Measurements from ENCODE around the gene LATS2.

LATS2 gene

GRCh38 chr13:20974981-20975585 is 86.3 kb downstream of the LATS2 start:
- no CpG with 5 or more reads among the region's 20 CpGs for WGBS (ENCODE audit: extremely low coverage, insufficient coverage, insufficient read length)
- Histone ChIP-seq H3K4me1 (ENCODE audit: control insufficient read depth in 1 of 2, insufficient read depth in 2 of 2, low read length in 2 of 2) (peaks cover 5 to 7% of the 10 kb centered on the region in 2 experiments), H3K18ac (ENCODE audit: low read length) (no peak overlapping the region), H3K4ac (ENCODE audit: low read depth, low read length) (peak overlapping the region; percentile 6), H3K27me3 (ENCODE audit: insufficient read depth, low read length) (no peaks in the 10 kb centered on the region), H3K4me3 (ENCODE audit: low read depth, low read length) (no peak overlapping the region), H2AK5ac (ENCODE audit: low read length) (no peak overlapping the region), H4K8ac (ENCODE audit: low read depth, low read length) (no peak overlapping the region), H3K23ac (ENCODE audit: low read length) (no peak overlapping the region), H3K79me2 (ENCODE audit: control insufficient read depth, insufficient read depth, low read length, poor library complexity) (no peaks in the 10 kb centered on the region), H2BK120ac (ENCODE audit: insufficient read depth, low read length, poor library complexity) (peak overlapping the region; percentile 67), H4K91ac (ENCODE audit: low read depth, low read length) (peak overlapping the region; percentile 50), H4K12ac (ENCODE audit: low read depth, low read length) (no peak overlapping the region), H3K27ac (ENCODE audit: low read depth, low read length) (peak overlapping the region; percentile 50), H2AFZ (ENCODE audit: insufficient read depth, low read length, poor library complexity) (no peak overlapping the region), H3K36me3 (ENCODE audit: control insufficient read depth in 1 of 2, insufficient read depth in 2 of 2, low read length in 2 of 2) (peaks cover 18 to 30% of the 10 kb centered on the region in 2 experiments), H3K9me3 (ENCODE audit: insufficient read depth, low read depth, low read length) (no peaks in the 10 kb centered on the region), H3K79me1 (ENCODE audit: low read length) (peaks cover 4% of the 10 kb centered on the region), H2BK12ac (ENCODE audit: low read length) (no peak overlapping the region), H2BK5ac (ENCODE audit: low read depth, low read length, poor library complexity) (peak overlapping the region; percentile 23), H3K4me2 (ENCODE audit: low read length) (no peak overlapping the region), H3K9ac (ENCODE audit: low read length) (no peak overlapping the region), H3K14ac (ENCODE audit: low read length) (peak overlapping the region; percentile 22)
- peak; percentile 99 for DNase-seq

- Histone ChIP-seq H3K4ac (ENCODE audit: low read depth, low read length) (no peak overlapping the region), H3K4me1 (ENCODE audit: control insufficient read depth in 1 of 2, insufficient read depth in 2 of 2, low read length in 2 of 2) (peaks cover 5 to 7% of the 10 kb centered on the region in 2 experiments), H3K27ac (ENCODE audit: low read depth, low read length) (peak overlapping the region; percentile 4), H2AK5ac (ENCODE audit: low read length) (no peak overlapping the region), H3K14ac (ENCODE audit: low read length) (no peak overlapping the region), H3K18ac (ENCODE audit: low read length) (no peak overlapping the region), H2AFZ (ENCODE audit: insufficient read depth, low read length, poor library complexity) (no peak overlapping the region), H3K4me3 (ENCODE audit: low read depth, low read length) (no peak overlapping the region), H4K8ac (ENCODE audit: low read depth, low read length) (no peak overlapping the region), H4K12ac (ENCODE audit: low read depth, low read length) (no peak overlapping the region), H3K9me3 (ENCODE audit: insufficient read depth, low read depth, low read length) (no peaks in the 10 kb centered on the region), H3K9ac (ENCODE audit: low read length) (no peak overlapping the region), H3K23ac (ENCODE audit: low read length) (no peak overlapping the region), H2BK12ac (ENCODE audit: low read length) (no peak overlapping the region), H3K79me2 (ENCODE audit: control insufficient read depth, insufficient read depth, low read length, poor library complexity) (no peaks in the 10 kb centered on the region), H2BK5ac (ENCODE audit: low read depth, low read length, poor library complexity) (no peak overlapping the region), H4K91ac (ENCODE audit: low read depth, low read length) (no peak overlapping the region), H3K4me2 (ENCODE audit: low read length) (no peak overlapping the region), H3K36me3 (ENCODE audit: control insufficient read depth in 1 of 2, insufficient read depth in 2 of 2, low read length in 2 of 2) (peaks cover 11 to 21% of the 10 kb centered on the region in 2 experiments), H2BK120ac (ENCODE audit: insufficient read depth, low read length, poor library complexity) (no peak overlapping the region), H3K79me1 (ENCODE audit: low read length) (peaks cover 4% of the 10 kb centered on the region), H3K27me3 (ENCODE audit: insufficient read depth, low read length) (no peaks in the 10 kb centered on the region)
- DNase-seq, result peak; percentile 61 to 75
- no CpG with 5 or more reads among the region's 8 CpGs for WGBS (ENCODE audit: extremely low coverage, insufficient coverage, insufficient read length)
Observed at GRCh38 chr13:20973886-20974425, 87.4 kb downstream of the LATS2 start.

GRCh38 chr13:20972731-20973130 is 88.7 kb downstream of the LATS2 start:
- no peak overlapping the region for H2AFZ ChIP-seq (ENCODE audit: insufficient read depth, low read length, poor library complexity)
- no peak overlapping the region for H4K12ac ChIP-seq (ENCODE audit: low read depth, low read length)
- H3K4me1 ChIP-seq (ENCODE audit: control insufficient read depth in 1 of 2, insufficient read depth in 2 of 2, low read length in 2 of 2), result peaks cover 5 to 7% of the 10 kb centered on the region in 2 experiments
- no peak overlapping the region for H2AK5ac ChIP-seq (ENCODE audit: low read length)
- H3K23ac ChIP-seq (ENCODE audit: low read length), result no peak overlapping the region
- H3K9me3 ChIP-seq (ENCODE audit: insufficient read depth, low read depth, low read length), result no peaks in the 10 kb centered on the region
- DNase-seq, result peak; percentile 85 to 87
- H2BK5ac ChIP-seq (ENCODE audit: low read depth, low read length, poor library complexity), result no peak overlapping the region
- peaks cover 5% of the 10 kb centered on the region for H3K79me1 ChIP-seq (ENCODE audit: low read length)
- H3K18ac ChIP-seq (ENCODE audit: low read length), result no peak overlapping the region
- no peak overlapping the region for H3K27ac ChIP-seq (ENCODE audit: low read depth, low read length)
- WGBS (ENCODE audit: extremely low coverage, insufficient coverage, insufficient read length), result no CpG with 5 or more reads among the region's 2 CpGs
- no peak overlapping the region for H3K14ac ChIP-seq (ENCODE audit: low read length)
- H3K79me2 ChIP-seq (ENCODE audit: control insufficient read depth, insufficient read depth, low read length, poor library complexity), result no peaks in the 10 kb centered on the region
- no peak overlapping the region for H4K91ac ChIP-seq (ENCODE audit: low read depth, low read length)
- no peak overlapping the region for H4K8ac ChIP-seq (ENCODE audit: low read depth, low read length)
- H2BK12ac ChIP-seq (ENCODE audit: low read length), result no peak overlapping the region
- no peak overlapping the region for H3K4ac ChIP-seq (ENCODE audit: low read depth, low read length)
- H3K36me3 ChIP-seq (ENCODE audit: control insufficient read depth in 1 of 2, insufficient read depth in 2 of 2, low read length in 2 of 2), result peaks cover 9 to 14% of the 10 kb centered on the region in 2 experiments
- no peak overlapping the region for H2BK120ac ChIP-seq (ENCODE audit: insufficient read depth, low read length, poor library complexity)
- H3K27me3 ChIP-seq (ENCODE audit: insufficient read depth, low read length), result no peaks in the 10 kb centered on the region
- no peak overlapping the region for H3K4me2 ChIP-seq (ENCODE audit: low read length)
- H3K4me3 ChIP-seq (ENCODE audit: low read depth, low read length), result no peak overlapping the region
- no peak overlapping the region for H3K9ac ChIP-seq (ENCODE audit: low read length)

GRCh38 chr13:20969182-20969581 is 92.2 kb downstream of the LATS2 start:
- H3K9ac ChIP-seq (ENCODE audit: low read length), result no peak overlapping the region
- H3K79me2 ChIP-seq (ENCODE audit: control insufficient read depth, insufficient read depth, low read length, poor library complexity), result no peaks in the 10 kb centered on the region
- no peak overlapping the region for H2BK120ac ChIP-seq (ENCODE audit: insufficient read depth, low read length, poor library complexity)
- no peak overlapping the region for H3K18ac ChIP-seq (ENCODE audit: low read length)
- H4K91ac ChIP-seq (ENCODE audit: low read depth, low read length), result no peak overlapping the region
- no peak overlapping the region for H2BK12ac ChIP-seq (ENCODE audit: low read length)
- no peak overlapping the region for H3K23ac ChIP-seq (ENCODE audit: low read length)
- no peak overlapping the region for H3K14ac ChIP-seq (ENCODE audit: low read length)
- H3K27me3 ChIP-seq (ENCODE audit: insufficient read depth, low read length), result no peaks in the 10 kb centered on the region
- H2BK5ac ChIP-seq (ENCODE audit: low read depth, low read length, poor library complexity), result no peak overlapping the region
- H2AK5ac ChIP-seq (ENCODE audit: low read length), result no peak overlapping the region
- H3K27ac ChIP-seq (ENCODE audit: low read depth, low read length), result no peak overlapping the region
- no peak overlapping the region for H2AFZ ChIP-seq (ENCODE audit: insufficient read depth, low read length, poor library complexity)
- DNase-seq, result peak in 1 of 2 donors; percentile 7
- no CpG with 5 or more reads among the region's 1 CpG for WGBS (ENCODE audit: extremely low coverage, insufficient coverage, insufficient read length)
- H4K8ac ChIP-seq (ENCODE audit: low read depth, low read length), result no peak overlapping the region
- H3K36me3 ChIP-seq (ENCODE audit: control insufficient read depth in 1 of 2, insufficient read depth in 2 of 2, low read length in 2 of 2), result peaks cover 0 to 2% of the 10 kb centered on the region in 2 experiments
- H3K9me3 ChIP-seq (ENCODE audit: insufficient read depth, low read depth, low read length), result no peaks in the 10 kb centered on the region
- peaks cover 2% of the 10 kb centered on the region for H3K79me1 ChIP-seq (ENCODE audit: low read length)
- H3K4me3 ChIP-seq (ENCODE audit: low read depth, low read length), result no peak overlapping the region
- H3K4me1 ChIP-seq (ENCODE audit: control insufficient read depth in 1 of 2, insufficient read depth in 2 of 2, low read length in 2 of 2), result peaks cover 0 to 2% of the 10 kb centered on the region in 2 experiments
- no peak overlapping the region for H3K4ac ChIP-seq (ENCODE audit: low read depth, low read length)
- H3K4me2 ChIP-seq (ENCODE audit: low read length), result no peak overlapping the region
- H4K12ac ChIP-seq (ENCODE audit: low read depth, low read length), result no peak overlapping the region

All from trophoblast cell (in vitro differentiated cells and primary cell).